Neural cell (in vitro differentiated cells): ENCODE measurements around the gene DDX1. TPM values are rescaled to one million over a fixed set of nuclear protein-coding genes. Genes with fewer than 3 reads are reported as not detected.

Source experiments
- H2AFZ ChIP-seq: fragments of 200-600, 300-800 bp; sonication (generic), shearing (Covaris generic); 2 replicates; pipeline ENCODE4 v1.6.0; 2014; ENCODE audit warnings: low read depth, mild to moderate bottlenecking, antibody characterized with exemption, low read length, moderate library complexity
- H3F3A ChIP-seq: fragments of 200-600 bp; shearing (Covaris generic); 2 replicates; pipeline ENCODE4 v1.6.1; 2016; ENCODE audit warnings: mild to moderate bottlenecking, moderate library complexity, mixed read lengths, antibody characterized with exemption, low read length; ENCODE audit not compliant: insufficient read depth, poor library complexity, severe bottlenecking
- H3K27ac ChIP-seq: fragments of 200-600, 300-800 bp; sonication (generic), shearing (Covaris generic); 2 replicates; pipeline ENCODE4 v1.5.1; 2014; ENCODE audit warnings: mild to moderate bottlenecking, low read length, moderate library complexity
- H3K27me3 ChIP-seq: fragments of 300-800, 200-600 bp; sonication (generic), shearing (Covaris generic); 2 replicates; pipeline ENCODE4 v1.6.0; 2014; ENCODE audit warnings: mild to moderate bottlenecking, low read depth, low read length, moderate library complexity; ENCODE audit not compliant: insufficient read depth
- H3K36me3 ChIP-seq: fragments of 300-800, 200-600 bp; sonication (generic), shearing (Covaris generic); 2 replicates; pipeline ENCODE4 v1.5.1; 2014; ENCODE audit warnings: mild to moderate bottlenecking, antibody characterized with exemption, low read length, moderate library complexity; ENCODE audit not compliant: insufficient read depth
- H3K4me2 ChIP-seq: fragments of 300-800, 200-600 bp; sonication (generic), shearing (Covaris generic); 2 replicates; pipeline ENCODE4 v1.6.0; 2014; ENCODE audit warnings: mild to moderate bottlenecking, low read length
- H3K4me3 ChIP-seq: fragments of 300-800, 200-600 bp; sonication (generic), shearing (Covaris generic); 2 replicates; pipeline ENCODE4 v1.5.1; 2014; ENCODE audit warnings: mild to moderate bottlenecking, low read length, moderate library complexity
- H3K79me2 ChIP-seq: fragments of 200-600 bp; shearing (Covaris generic); replicated peaks from 2 replicates; pipeline ENCODE4 v1.6.0; 2014; ENCODE audit warnings: mild to moderate bottlenecking, low read length, moderate library complexity; ENCODE audit not compliant: insufficient read depth
- H3K9ac ChIP-seq: fragments of 300-800, 200-600 bp; sonication (generic), shearing (Covaris generic); 2 replicates; pipeline ENCODE4 v1.6.1; 2016; ENCODE audit warnings: mild to moderate bottlenecking, low read length, mixed read lengths
- H3K9me2 ChIP-seq: fragments of 200-600 bp; shearing (Covaris generic); 2 replicates; pipeline ENCODE4 v1.6.1; 2016; ENCODE audit warnings: mild to moderate bottlenecking, low read length, mixed read lengths; ENCODE audit not compliant: insufficient read depth
- H3K9me3 ChIP-seq: fragments of 200-600, 300-800 bp; sonication (generic), shearing (Covaris generic); 2 replicates; pipeline ENCODE4 v1.6.1; 2016; ENCODE audit warnings: mild to moderate bottlenecking, mixed run types, low read length, moderate library complexity, mixed read lengths
- H4K20me1 ChIP-seq: fragments of 200-600 bp; shearing (Covaris generic); 2 replicates; pipeline ENCODE4 v1.6.1; 2016; ENCODE audit warnings: mild to moderate bottlenecking, mixed run types; ENCODE audit not compliant: insufficient read depth
- EP300 ChIP-seq: fragments of 450-650 bp; conservative IDR thresholded peaks from 2 replicates; pipeline ENCODE4 v1.6.1; 2014; ENCODE audit warnings: antibody characterized with exemption, mild to moderate bottlenecking, moderate library complexity; ENCODE audit not compliant: poor library complexity, severe bottlenecking
- EZH2 ChIP-seq: fragments of 200-600, 300-800 bp; shearing (Covaris generic), sonication (generic); IDR thresholded peaks from 2 replicates; pipeline ENCODE4 v1.6.1; 2014; ENCODE audit warnings: antibody characterized with exemption, low read length, borderline replicate concordance, mild to moderate bottlenecking; ENCODE audit not compliant: insufficient read depth, poor library complexity, severe bottlenecking
- MXI1 ChIP-seq: fragments of 450-650 bp; conservative IDR thresholded peaks from 2 replicates; pipeline ENCODE4 v1.6.1; 2014; ENCODE audit warnings: antibody characterized with exemption, mild to moderate bottlenecking; ENCODE audit not compliant: poor library complexity, severe bottlenecking
- POLR2AphosphoS5 ChIP-seq: IDR thresholded peaks from 2 replicates; pipeline ENCODE4 v1.6.1; 2012
- RAD21 ChIP-seq: fragments of 450-650 bp; conservative IDR thresholded peaks from 2 replicates; pipeline ENCODE4 v1.6.1; 2014; ENCODE audit warnings: antibody characterized with exemption, mild to moderate bottlenecking, moderate library complexity
- REST ChIP-seq: IDR thresholded peaks from 2 replicates; pipeline ENCODE4 v1.6.1; 2012; ENCODE audit warnings: borderline replicate concordance
- SMC3 ChIP-seq: fragments of 450-650 bp; conservative IDR thresholded peaks from 2 replicates; pipeline ENCODE4 v1.6.1; 2014; ENCODE audit warnings: antibody characterized with exemption, mild to moderate bottlenecking, moderate library complexity; ENCODE audit not compliant: poor library complexity
- TAF1 ChIP-seq: IDR thresholded peaks from 2 replicates; pipeline ENCODE4 v1.6.1; 2012; ENCODE audit warnings: low read depth
- polyA plus RNA-seq: library from polyadenylated mRNA; depleted of rRNA; stranded (reverse); fragments of >200 nt; gene quantifications from 2 replicates; pipeline ENCODE4 v1.2.3, GENCODE V29; 2014
- TF ChIP-seq, protein P1 (sequence below): fragments of 450-650 bp; IDR thresholded peaks from 2 replicates; pipeline ENCODE4 v1.5.1; 2014; ENCODE audit warnings: antibody characterized with exemption, mild to moderate bottlenecking, moderate library complexity; ENCODE audit not compliant: poor library complexity, severe bottlenecking

Gene DDX1
- polyA plus RNA-seq, 1 donor from 2014 or later = 159 TPM

- no peaks in the 10 kb centered on the region for H3K9me2 ChIP-seq
- H3K9ac ChIP-seq = no peak overlapping the region
- TF ChIP-seq, protein P1, sequence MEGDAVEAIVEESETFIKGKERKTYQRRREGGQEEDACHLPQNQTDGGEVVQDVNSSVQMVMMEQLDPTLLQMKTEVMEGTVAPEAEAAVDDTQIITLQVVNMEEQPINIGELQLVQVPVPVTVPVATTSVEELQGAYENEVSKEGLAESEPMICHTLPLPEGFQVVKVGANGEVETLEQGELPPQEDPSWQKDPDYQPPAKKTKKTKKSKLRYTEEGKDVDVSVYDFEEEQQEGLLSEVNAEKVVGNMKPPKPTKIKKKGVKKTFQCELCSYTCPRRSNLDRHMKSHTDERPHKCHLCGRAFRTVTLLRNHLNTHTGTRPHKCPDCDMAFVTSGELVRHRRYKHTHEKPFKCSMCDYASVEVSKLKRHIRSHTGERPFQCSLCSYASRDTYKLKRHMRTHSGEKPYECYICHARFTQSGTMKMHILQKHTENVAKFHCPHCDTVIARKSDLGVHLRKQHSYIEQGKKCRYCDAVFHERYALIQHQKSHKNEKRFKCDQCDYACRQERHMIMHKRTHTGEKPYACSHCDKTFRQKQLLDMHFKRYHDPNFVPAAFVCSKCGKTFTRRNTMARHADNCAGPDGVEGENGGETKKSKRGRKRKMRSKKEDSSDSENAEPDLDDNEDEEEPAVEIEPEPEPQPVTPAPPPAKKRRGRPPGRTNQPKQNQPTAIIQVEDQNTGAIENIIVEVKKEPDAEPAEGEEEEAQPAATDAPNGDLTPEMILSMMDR = no peak
- no peak for TF ChIP-seq REST
- TF ChIP-seq MXI1 = no peak
- TF ChIP-seq RAD21 = no peak
- no peak for TF ChIP-seq EP300
- TF ChIP-seq TAF1 = no peak
- TF ChIP-seq POLR2AphosphoS5 = no peak
- TF ChIP-seq EZH2 = no peak
- TF ChIP-seq SMC3 = no peak
- no peaks in the 10 kb centered on the region for H3F3A ChIP-seq
- no peaks in the 10 kb centered on the region for H3K9me3 ChIP-seq
- H2AFZ ChIP-seq = no peak overlapping the region
- H3K36me3 ChIP-seq = no peaks in the 10 kb centered on the region
- no peaks in the 10 kb centered on the region for H3K27me3 ChIP-seq
- peak overlapping the region; percentile 27 for H3K4me3 ChIP-seq
- peak overlapping the region; percentile 26 for H3K27ac ChIP-seq
- no peak overlapping the region for H3K4me2 ChIP-seq
- no peaks in the 10 kb centered on the region for H4K20me1 ChIP-seq
- no peaks in the 10 kb centered on the region for H3K79me2 ChIP-seq
Observed at GRCh38 chr2:15667809-15668556, 76.3 kb downstream of the DDX1 start.

DNA sequence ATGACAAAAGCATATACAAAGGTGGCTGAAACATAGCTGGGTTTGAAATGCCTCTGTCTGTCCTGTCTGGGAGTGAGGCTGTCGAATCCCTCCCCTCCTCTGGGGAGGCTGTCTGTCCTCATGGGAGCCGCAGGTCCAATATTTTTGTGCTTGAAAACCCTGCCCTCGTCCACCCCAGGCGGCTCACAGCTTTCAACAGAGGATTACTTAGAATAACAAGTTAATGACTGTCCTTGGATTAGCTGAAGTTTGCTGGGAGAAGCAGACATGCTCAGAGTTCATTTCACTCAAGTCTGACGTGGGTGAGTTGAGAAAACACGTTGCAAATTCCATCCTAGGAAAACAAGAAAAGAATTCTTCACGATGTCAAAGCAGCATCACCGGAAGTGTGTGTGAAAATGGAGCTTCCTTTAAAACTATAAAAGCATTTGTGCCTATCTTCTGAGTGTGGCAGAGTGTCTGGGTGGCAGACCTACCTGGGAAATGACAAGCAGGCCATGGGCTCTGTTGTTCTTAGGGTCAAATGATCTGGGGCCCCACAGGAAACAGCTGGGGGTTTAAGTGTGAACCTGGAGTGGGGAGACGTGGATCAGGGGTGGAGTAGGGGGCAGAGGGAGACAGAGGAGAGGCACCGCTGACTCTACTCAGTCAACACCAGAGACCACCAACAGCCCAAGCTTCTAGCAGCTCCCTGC is 77.1 kb downstream of the DDX1 start:
- Histone ChIP-seq H3K36me3 (no peaks in the 10 kb centered on the region), H3K9ac (no peak overlapping the region), H3K9me2 (no peaks in the 10 kb centered on the region), H3K27ac (no peak overlapping the region), H4K20me1 (no peaks in the 10 kb centered on the region), H3K9me3 (no peaks in the 10 kb centered on the region), H3F3A (no peaks in the 10 kb centered on the region), H3K79me2 (no peaks in the 10 kb centered on the region), H3K4me3 (no peak overlapping the region), H3K4me2 (no peak overlapping the region), H2AFZ (no peak overlapping the region), H3K27me3 (no peaks in the 10 kb centered on the region)
- TF ChIP-seq TAF1 = no peak
- TF ChIP-seq, protein P1 = no peak
- TF ChIP-seq MXI1 = no peak
- no peak for TF ChIP-seq SMC3
- TF ChIP-seq EP300 = no peak
- TF ChIP-seq REST = no peak
- TF ChIP-seq POLR2AphosphoS5 = no peak
- no peak for TF ChIP-seq RAD21
- no peak for TF ChIP-seq EZH2
